ENCODE results near the gene PRKAG1.

Gene PRKAG1

GRCh38 chr12:49057888-49058287 is 39.3 kb upstream of the PRKAG1 start:
- H3K9me3 ChIP-seq (ENCODE audit: control insufficient read depth, insufficient read depth, low read depth, low read length), result no peaks in the 10 kb centered on the region
- H3K4me3 ChIP-seq (ENCODE audit: low read depth, low read length), result peak overlapping the region; percentile 95
- TF ChIP-seq PRDM6 (tag by site-specific recombination; IDR thresholded peaks at IDR 0.05), result no peak
- no peak for TF ChIP-seq GLIS2 (tag by site-specific recombination; IDR thresholded peaks at IDR 0.05)
- TF ChIP-seq PBX3 (CRISPR knock-in tag; IDR thresholded peaks at IDR 0.05), result no peak
- no peak for TF ChIP-seq ZNF433 (tag by site-specific recombination; IDR thresholded peaks at IDR 0.05; ENCODE audit: low read depth)
- no peak for TF ChIP-seq ZBTB10 (tag by site-specific recombination; IDR thresholded peaks at IDR 0.05)
- TF ChIP-seq ZNF76 (tag by site-specific recombination; IDR thresholded peaks at IDR 0.05; ENCODE audit: borderline replicate concordance, low read depth), result no peak
- peak; percentile 70 for TF ChIP-seq PRDM1 (tag by site-specific recombination; IDR thresholded peaks at IDR 0.05)
- no peak for TF ChIP-seq ZNF366 (tag by site-specific recombination; conservative IDR thresholded peaks at IDR 0.05)
- TF ChIP-seq ZNF335 (tag by site-specific recombination; conservative IDR thresholded peaks at IDR 0.05), result peak; percentile 27
- peak; percentile 33; the same call in 1 of the 2 replicates for TF ChIP-seq ZBTB17 (tag by site-specific recombination; IDR thresholded peaks at IDR 0.05)
- no peak for TF ChIP-seq ZNF214 (tag by site-specific recombination; IDR thresholded peaks at IDR 0.05; ENCODE audit: borderline replicate concordance)
- ChIA-PET POLR2A (interaction anchor here (0.9 to 3.6 kb wide), 5 partner anchors 10 to 130 kb away, joined by 3 to 26 read pairs (median 3); partner anchors contain the start of genes ARF3, LMBR1L, TUBA1A and TUBA1B), CTCF (interaction anchor here (0.6 to 2.4 kb wide), 6 partner anchors 12 to 40 kb away, joined by 3 to 18 read pairs (median 4); no protein-coding TSS in a partner anchor)
- H3K4me1 ChIP-seq (ENCODE audit: control insufficient read depth, insufficient read depth, low read length), result peaks cover 11% of the 10 kb centered on the region
- H3K27ac ChIP-seq (ENCODE audit: extremely low read depth, low read depth, low read length), result peak overlapping the region; percentile 35
- peaks cover 13 to 30% of the 10 kb centered on the region in 2 experiments; a peak in 2 of 3 replicates for H3K36me3 ChIP-seq (ENCODE audit: control insufficient read depth in 2 of 2, insufficient read depth in 1 of 2, low read length in 2 of 2)

GRCh38 chr12:49055978-49056754 is 37.6 kb upstream of the PRKAG1 start:
- H3K27ac ChIP-seq (ENCODE audit: extremely low read depth, low read depth, low read length), result no peak overlapping the region
- peaks cover 11% of the 10 kb centered on the region for H3K4me1 ChIP-seq (ENCODE audit: control insufficient read depth, insufficient read depth, low read length)
- H3K9me3 ChIP-seq (ENCODE audit: control insufficient read depth, insufficient read depth, low read depth, low read length), result no peaks in the 10 kb centered on the region
- ChIA-PET CTCF (interaction anchor here (0.6 to 2.4 kb wide), 8 partner anchors 10 to 207 kb away, joined by 3 to 18 read pairs (median 5); no protein-coding TSS in a partner anchor), POLR2A (interaction anchor here (0.8 to 1.6 kb wide), 4 partner anchors 14 to 75 kb away, joined by 3 to 7 read pairs (median 4); partner anchors contain the start of genes RHEBL1 and TUBA1B)
- peaks cover 23 to 48% of the 10 kb centered on the region in 2 experiments for H3K36me3 ChIP-seq (ENCODE audit: control insufficient read depth in 2 of 2, insufficient read depth in 1 of 2, low read length in 2 of 2)
- H3K4me3 ChIP-seq (ENCODE audit: low read depth, low read length), result no peak overlapping the region
- TF ChIP-seq ZBTB10 (tag by site-specific recombination; IDR thresholded peaks at IDR 0.05) (no peak), ZXDB (tag by site-specific recombination; IDR thresholded peaks at IDR 0.05) (no peak), ZNF555 (tag by site-specific recombination; conservative IDR thresholded peaks at IDR 0.05) (no peak), TRIM28 (IDR thresholded peaks at IDR 0.05; ENCODE audit: borderline replicate concordance, low read length) (peak; percentile 43; the same call in 1 of the 2 replicates), ZNF335 (tag by site-specific recombination; conservative IDR thresholded peaks at IDR 0.05) (peak; percentile 25; the same call in 1 of the 2 replicates), ZBTB20 (tag by site-specific recombination; IDR thresholded peaks at IDR 0.05) (0 out of 2 replicates have a peak, but pooled peaks have one; percentile 25), TSHZ1 (tag by site-specific recombination; IDR thresholded peaks at IDR 0.05; ENCODE audit: borderline replicate concordance) (no peak), ZNF354C (tag by site-specific recombination; IDR thresholded peaks at IDR 0.05; ENCODE audit: borderline replicate concordance, low read depth) (no peak), ZNF202 (tag by site-specific recombination; IDR thresholded peaks at IDR 0.05; ENCODE audit: borderline replicate concordance) (no peak)

Measured in HEK293 (cell line).